Measurements from ENCODE around the gene MRGPRF. TPM values are rescaled to one million over a fixed set of nuclear protein-coding genes. Genes with fewer than 3 reads are reported as not detected.

Gene MRGPRF
- 34.2 and 39.2 TPM in 2 replicates for total RNA-seq

GRCh38 chr11:69013009-69013951 is at the start of gene MRGPRF:
Gene MRGPRF (minus strand): TSS chr11:69013246. CDS start chr11:69009901, 3,345 bp downstream.

GRCh38 chr11:69048694-69049489 is 35.8 kb upstream of the MRGPRF start, which contains the start of gene TPCN2:
Gene TPCN2 (plus strand): TSS chr11:69048932. CDS start chr11:69048998, 66 bp downstream.

GRCh38 chr11:68980776-68981065 is 32.3 kb downstream of the MRGPRF start, which contains the start of gene MRGPRD:
Gene MRGPRD (minus strand): TSS chr11:68980986. CDS start chr11:68980986, 0 bp downstream.

Other genes starting within 250 kb of the MRGPRF start
- gene CPT1A, start 171.3 kb downstream of the MRGPRF start, total RNA-seq = 10.1 and 11.5 TPM in 2 replicates
- 51.4 and 74.7 TPM in 2 replicates for gene MRPL21, start 109.4 kb downstream of the MRGPRF start, total RNA-seq
- 7.8 and 26.6 TPM in 2 replicates for gene IGHMBP2, start 109.4 kb downstream of the MRGPRF start, total RNA-seq
- not detected in 2 replicates for gene MRGPRD, start 32.3 kb downstream of the MRGPRF start, total RNA-seq
- 6.1 and 8.9 TPM in 2 replicates for gene TPCN2, start 35.7 kb upstream of the MRGPRF start, total RNA-seq
- gene SMIM38, start 142.7 kb upstream of the MRGPRF start, total RNA-seq = not detected in 2 replicates